22Rv1 (cell line): ENCODE measurements around the gene ILK.

Source experiments
- CTCF ChIP-seq: fragments of 450-650 bp; IDR thresholded peaks from 2 replicates; pipeline ENCODE4 v1.5.1; 2017; ENCODE audit warnings: mild to moderate bottlenecking
- ZFX ChIP-seq: fragments of 450-650 bp; IDR thresholded peaks from 2 replicates; pipeline ENCODE4 v1.6.1; 2017; ENCODE audit warnings: antibody characterized with exemption, borderline replicate concordance

- TF ChIP-seq CTCF (no peak), ZFX (no peak)
Observed at GRCh38 chr11:6657346-6657745, 53.8 kb downstream of the ILK start.
